OCI-M2 (cell line): ENCODE results near the gene VWC2.

Experiments
- DNase-seq: peaks from one replicate; lab custom pipeline; 2025; ENCODE audit not compliant: unreplicated experiment; lab: John Stamatoyannopoulos, UW

The VWC2 gene

DNA sequence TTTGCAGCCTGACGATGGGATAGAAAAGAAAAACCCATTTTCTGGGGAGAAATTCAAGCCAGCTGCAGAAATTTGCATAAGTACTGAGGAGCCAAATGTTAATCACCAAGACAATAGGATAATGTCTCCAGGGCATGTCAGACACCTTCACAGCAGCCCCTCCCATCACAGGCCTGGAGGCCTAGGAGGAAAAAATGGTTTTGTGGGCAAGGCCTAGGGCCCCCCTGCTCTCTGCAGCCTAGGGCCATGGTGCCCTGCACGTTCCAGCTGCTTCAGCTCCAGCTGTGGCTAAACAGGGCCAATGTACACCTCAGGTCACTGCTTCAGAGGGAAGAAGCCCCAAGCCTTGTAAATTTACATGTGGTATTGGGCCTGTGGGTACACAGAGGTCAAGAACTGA, 158.2 kb downstream of the VWC2 start:
- no peak for DNase-seq

DNA sequence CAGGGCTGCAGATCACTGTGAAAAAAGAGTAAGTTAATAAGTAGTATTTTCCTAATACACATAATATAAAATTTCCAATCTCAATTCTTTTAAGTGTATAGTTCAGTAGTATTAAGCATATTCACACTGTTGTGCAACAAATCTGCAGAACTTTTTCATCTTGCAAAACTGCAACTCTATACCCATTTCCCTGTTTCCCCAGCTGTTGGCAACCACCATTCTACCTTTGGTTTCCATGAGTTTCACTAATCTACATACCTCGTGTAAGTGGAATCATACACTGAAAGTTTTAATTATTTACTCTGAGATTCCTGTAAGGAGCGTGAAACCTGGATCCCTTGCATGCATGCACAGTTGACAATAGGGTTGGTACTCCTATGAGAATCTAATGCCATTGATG, 164.2 kb downstream of the VWC2 start:
- DNase-seq = no peak
